Esophagus squamous epithelium (tissue), 5 donors: Measurements from ENCODE around the gene BAG2. TPM values are rescaled to one million over a fixed set of nuclear protein-coding genes. Genes with fewer than 3 reads are reported as not detected.

ENCODE experiments used
- DNase-seq: peaks from one replicate; lab custom pipeline; 2025; lab: John Stamatoyannopoulos, UW
- H3K27ac ChIP-seq, 4 donors: fragments of 200-600 bp; sonication (generic); one replicate each; pipeline ENCODE4 v1.5.1; 2016 to 2019; ENCODE audit warnings: mild to moderate bottlenecking in 1 of 4
- H3K27me3 ChIP-seq, 4 donors: fragments of 200-600 bp; sonication (generic); 1 replicate in 3 of 4; 2 replicates in 1 of 4; pipeline versions ENCODE4 v1.5.1 to v1.6.0; 2017 to 2021; ENCODE audit warnings: antibody characterized with exemption in 1 of 4
- H3K36me3 ChIP-seq, 3 donors: fragments of 200-600 bp; sonication (generic); one replicate each; pipeline ENCODE4 v1.5.1; 2016 to 2019
- H3K4me1 ChIP-seq, 3 donors: fragments of 200-600 bp; sonication (generic); one replicate each; pipeline ENCODE4 v1.5.1; 2017 to 2019
- H3K4me3 ChIP-seq, 4 donors: fragments of 200-600 bp; sonication (generic); 1 replicate in 3 of 4; 2 replicates in 1 of 4; pipeline ENCODE4 v1.5.1; 2016 to 2019; ENCODE audit warnings: mild to moderate bottlenecking in 2 of 4, moderate library complexity in 1 of 4
- H3K9me3 ChIP-seq, 3 donors: fragments of 200-600 bp; sonication (generic); one replicate each; pipeline ENCODE4 v1.5.1; 2016 to 2019
- CTCF ChIP-seq, 6 experiments: fragments of 450-650 bp in 4 of 6; fragments of 200-600 bp in 2 of 6; sonication (generic) in 2 of 6; IDR thresholded peaks; one replicate each; pipeline ENCODE4 v1.5.1; 2016 to 2019; ENCODE audit warnings: antibody characterized with exemption in 6 of 6, mild to moderate bottlenecking in 4 of 6, moderate library complexity in 4 of 6
- POLR2A ChIP-seq, 4 donors: fragments of 450-650 bp; IDR thresholded peaks; one replicate each; pipeline ENCODE4 v1.6.1; 2017; ENCODE audit warnings: antibody characterized with exemption in 4 of 4, mild to moderate bottlenecking in 4 of 4, moderate library complexity in 3 of 4
- WGBS, 2 donors: methylation state at CpG; one replicate each; pipeline ENCODE4 v1.1.5; 2018; 5-methylcytosine and 5-hydroxymethylcytosine counted together
- intact Hi-C: fragments of 100-400 bp; cut with DNase I; formaldehyde crosslinking; loops from one replicate; pipeline ENCODE4 v1.15.0; 2022
- total RNA-seq, 4 donors: library from RNA; depleted of rRNA; stranded (reverse); fragments of >200 nt; gene quantifications; one replicate each; pipeline ENCODE4 v1.1.0, GENCODE V29; 2016
- donor health status: DM: yes; HTN: yes; CAD: no.

Gene BAG2
- total RNA-seq, 4 donors from 2014 or later = 0.38 to 6.7 (median 1.5) TPM

GRCh38 chr6:57162028-57162427, 10.1 kb upstream of the BAG2 start:
- TF ChIP-seq CTCF (IDR thresholded peaks at IDR 0.05) = no peak
- no peak for TF ChIP-seq POLR2A (IDR thresholded peaks at IDR 0.05)
- intact Hi-C loops = no loop called here
- no peak for DNase-seq
- Histone ChIP-seq H3K36me3 (peaks cover 0 to 80% (median 0%) of the 10 kb centered on the region in 3 donors), H3K4me3 (no peak overlapping the region), H3K27ac (no peak overlapping the region), H3K4me1 (no peaks in the 10 kb centered on the region), H3K9me3 (peaks cover 0 to 13% (median 0%) of the 10 kb centered on the region in 3 donors), H3K27me3 (no peaks in the 10 kb centered on the region)
- 78 to 97% methylated on average over 2 of the region's 2 CpGs for WGBS, 2 donors

GRCh38 chr6:57162516-57162915, 9.6 kb upstream of the BAG2 start:
- Histone ChIP-seq H3K9me3 (peaks cover 0 to 13% (median 0%) of the 10 kb centered on the region in 3 donors), H3K4me3 (no peak overlapping the region), H3K4me1 (no peaks in the 10 kb centered on the region), H3K27me3 (no peaks in the 10 kb centered on the region), H3K36me3 (peaks cover 0 to 80% (median 0%) of the 10 kb centered on the region in 3 donors), H3K27ac (no peak overlapping the region)
- 70 to 82% methylated on average over 3 of the region's 3 CpGs for WGBS, 2 donors
- TF ChIP-seq POLR2A (IDR thresholded peaks at IDR 0.05) (no peak), CTCF (IDR thresholded peaks at IDR 0.05) (no peak)
- DNase-seq = no peak
- intact Hi-C loops = no loop called here

- Histone ChIP-seq H3K27me3 (no peaks in the 10 kb centered on the region), H3K36me3 (peaks cover 0 to 76% (median 0%) of the 10 kb centered on the region in 3 donors), H3K27ac (no peak overlapping the region), H3K4me1 (no peaks in the 10 kb centered on the region), H3K4me3 (no peak overlapping the region), H3K9me3 (peaks cover 0 to 13% (median 0%) of the 10 kb centered on the region in 3 donors)
- DNase-seq = no peak
- intact Hi-C loops = no loop called here
- TF ChIP-seq CTCF (IDR thresholded peaks at IDR 0.05) = no peak
- no peak for TF ChIP-seq POLR2A (IDR thresholded peaks at IDR 0.05)
- 95 to 98% methylated on average over 2 of the region's 2 CpGs for WGBS, 2 donors
Measured at GRCh38 chr6:57163956-57164355, 8.2 kb upstream of the BAG2 start.

- no peak for DNase-seq
- intact Hi-C loops = no loop called here
- 89 to 95% methylated on average over 1 of the region's 1 CpG for WGBS, 2 donors
Measured at GRCh38 chr6:57165080-57165479, 7.0 kb upstream of the BAG2 start.

More at GRCh38 chr6:57165080-57165479, 7.0 kb upstream of the BAG2 start:
- Histone ChIP-seq H3K27me3 (no peaks in the 10 kb centered on the region), H3K27ac (no peak overlapping the region), H3K9me3 (peaks cover 0 to 13% (median 0%) of the 10 kb centered on the region in 3 donors), H3K4me3 (no peak overlapping the region), H3K36me3 (peaks cover 0 to 77% (median 0%) of the 10 kb centered on the region in 3 donors), H3K4me1 (no peaks in the 10 kb centered on the region)
- TF ChIP-seq POLR2A (IDR thresholded peaks at IDR 0.05) (no peak), CTCF (IDR thresholded peaks at IDR 0.05) (no peak)
